Activated naive CD8-positive, alpha-beta T cell treated with anti-CD3 and anti-CD28 coated beads, Interleukin-2, amount 50 U/mL, for 24 hours (primary cell): ENCODE results near the gene B3GNT3.
"Not testable (repeated sequence)": the region's sequence is repeated elsewhere in the genome, so short reads cannot be mapped to it uniquely, and the experiment has no call there.

Experiments used
- ATAC-seq: fragments of 150-1000 bp; cut with Tn5 transposase; one replicate; pipeline ENCODE4 v1.10.0; 2021
- DNase-seq: peaks from one replicate; pipeline ENCODE4 v3.0.0; 2021
- H3K27ac Mint-ChIP-seq: one replicate; pipeline ENCODE4 v1.8.0; 2021; ENCODE audit warnings: mild to moderate bottlenecking, mixed read lengths
- H3K27me3 Mint-ChIP-seq: one replicate; pipeline ENCODE4 v1.8.0; 2021; ENCODE audit warnings: mixed read lengths
- H3K36me3 Mint-ChIP-seq: one replicate; pipeline ENCODE4 v1.8.0; 2021; ENCODE audit warnings: low read depth, mixed read lengths
- H3K4me1 Mint-ChIP-seq: one replicate; pipeline ENCODE4 v1.8.0; 2021; ENCODE audit warnings: mixed read lengths
- H3K4me3 Mint-ChIP-seq: one replicate; pipeline ENCODE4 v1.8.0; 2021; ENCODE audit warnings: mild to moderate bottlenecking, moderate library complexity, mixed read lengths
- H3K9me3 Mint-ChIP-seq: one replicate; pipeline ENCODE4 v1.8.0; 2021; ENCODE audit warnings: mixed read lengths

Gene B3GNT3

GRCh38 chr19:17797424-17798201, 2.7 kb downstream of the B3GNT3 start:
- Mint-ChIP-seq H3K9me3 (no peaks in the 10 kb centered on the region), H3K4me3 (no peak overlapping the region), H3K36me3 (no peaks in the 10 kb centered on the region), H3K4me1 (peaks cover 41% of the 10 kb centered on the region), H3K27ac (peak overlapping the region; percentile 69), H3K27me3 (peaks cover 15% of the 10 kb centered on the region)
- peak; percentile 71 for DNase-seq
- peak; percentile 99 for ATAC-seq

DNA sequence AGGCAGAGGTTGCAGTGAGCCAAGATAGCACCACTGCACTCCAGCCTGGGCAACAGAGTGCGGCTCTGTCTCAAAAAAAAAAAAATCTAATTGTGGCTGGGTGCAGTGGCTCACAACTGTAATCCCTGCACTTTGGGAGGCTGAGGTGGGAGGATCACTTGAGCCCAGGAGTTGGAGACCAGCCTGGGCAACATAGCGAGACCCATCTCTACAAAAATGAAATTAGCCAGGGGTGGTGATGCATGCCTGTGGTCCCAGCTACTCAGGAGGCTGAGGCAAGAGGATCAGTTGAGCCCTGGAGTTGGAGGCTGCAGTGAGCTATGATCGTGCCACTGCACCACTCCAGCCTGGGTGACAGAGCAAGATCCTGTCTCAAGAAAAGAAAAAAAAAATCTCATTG, 3.7 kb downstream of the B3GNT3 start:
- H3K4me1 Mint-ChIP-seq, result peaks cover 47% of the 10 kb centered on the region
- not testable (repeated sequence) for H3K36me3 Mint-ChIP-seq, DNase-seq, H3K4me3 Mint-ChIP-seq, ATAC-seq, H3K9me3 Mint-ChIP-seq, H3K27ac Mint-ChIP-seq
- H3K27me3 Mint-ChIP-seq, result peaks cover 14% of the 10 kb centered on the region

DNA sequence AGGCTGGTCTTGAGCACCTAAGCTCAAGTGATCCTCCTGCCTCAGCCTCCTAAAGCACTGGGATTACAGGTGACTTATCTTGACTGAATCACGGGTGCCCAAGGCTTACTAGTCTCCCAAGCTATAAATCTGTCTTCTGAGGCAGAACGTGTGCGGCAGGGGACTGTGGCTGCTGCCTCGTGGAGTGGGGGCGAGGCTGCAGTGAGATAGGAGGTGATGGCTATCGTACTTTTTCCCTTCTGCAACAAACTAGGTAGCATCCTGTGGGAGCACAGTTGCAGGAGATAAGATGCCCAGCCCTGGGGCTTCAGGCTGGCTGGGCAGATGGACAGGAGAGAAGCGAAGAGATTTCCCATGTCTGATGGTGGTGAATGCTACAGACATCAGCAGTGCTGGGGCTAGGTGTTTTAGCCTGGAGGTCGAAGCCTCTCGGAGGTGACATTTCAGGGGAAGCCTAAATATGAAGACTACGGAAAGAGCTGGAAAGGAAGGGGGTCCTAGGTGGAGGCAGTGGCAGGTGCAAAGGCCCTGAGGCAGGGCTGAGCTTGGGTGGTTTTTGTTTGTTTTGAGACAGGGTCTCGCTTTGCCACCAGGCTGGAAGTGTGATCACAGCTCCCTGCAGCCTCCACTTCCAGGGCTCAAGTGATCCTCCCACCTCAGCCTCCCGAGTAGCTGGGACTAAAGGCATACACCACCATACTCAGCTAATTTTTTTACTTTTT, 7.4 kb downstream of the B3GNT3 start:
- Mint-ChIP-seq H3K4me1 (peaks cover 29% of the 10 kb centered on the region), H3K36me3 (no peaks in the 10 kb centered on the region), H3K9me3 (no peaks in the 10 kb centered on the region), H3K4me3 (no peak overlapping the region), H3K27ac (no peak overlapping the region), H3K27me3 (no peaks in the 10 kb centered on the region)
- ATAC-seq, result no peak
- no peak for DNase-seq

DNA sequence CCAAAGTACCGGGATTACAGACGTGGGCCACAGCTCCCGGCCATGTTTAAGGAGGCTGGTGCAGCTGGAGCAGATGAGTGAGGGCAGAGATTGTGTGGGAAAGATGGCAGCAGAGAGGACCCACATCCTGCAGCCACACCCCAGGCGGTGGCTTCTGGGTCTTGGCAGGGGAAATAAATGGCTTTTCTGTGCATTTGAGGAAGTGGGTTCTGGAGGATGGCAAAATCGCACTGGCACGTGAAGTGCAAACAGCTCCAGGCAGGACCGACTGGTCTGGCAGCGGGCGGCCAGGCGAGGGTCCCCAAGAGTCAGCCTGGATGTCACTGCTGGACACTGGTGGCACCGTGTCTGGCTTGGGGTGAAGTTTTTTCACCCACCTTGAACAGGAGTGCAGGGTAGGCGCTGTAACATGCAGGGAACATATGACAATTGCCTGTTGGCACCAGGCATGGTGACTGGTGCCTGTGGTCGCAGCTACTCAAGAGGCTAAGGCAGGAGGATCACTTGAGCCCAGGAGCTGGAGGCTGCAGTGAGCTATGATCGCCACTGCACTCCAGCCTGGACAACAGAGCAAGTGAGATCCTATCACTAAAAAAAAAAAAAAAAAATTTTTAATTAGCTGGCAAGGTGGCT, 8.4 kb downstream of the B3GNT3 start:
- Mint-ChIP-seq H3K27ac (no peak overlapping the region), H3K4me3 (no peak overlapping the region), H3K9me3 (no peaks in the 10 kb centered on the region), H3K27me3 (peaks cover 1% of the 10 kb centered on the region), H3K4me1 (peaks cover 27% of the 10 kb centered on the region), H3K36me3 (no peaks in the 10 kb centered on the region)
- ATAC-seq (no peak), DNase-seq (no peak)

- DNase-seq (no peak), ATAC-seq (no peak)
- no peaks in the 10 kb centered on the region for H3K9me3 Mint-ChIP-seq
- H3K4me3 Mint-ChIP-seq, result no peak overlapping the region
- peaks cover 1% of the 10 kb centered on the region for H3K27me3 Mint-ChIP-seq
- peaks cover 27% of the 10 kb centered on the region for H3K4me1 Mint-ChIP-seq
- no peak overlapping the region for H3K27ac Mint-ChIP-seq
- H3K36me3 Mint-ChIP-seq, result no peaks in the 10 kb centered on the region
Measured at GRCh38 chr19:17805427-17805826, 10.5 kb downstream of the B3GNT3 start.

- ATAC-seq (no peak), DNase-seq (no peak)
- Mint-ChIP-seq H3K36me3 (no peaks in the 10 kb centered on the region), H3K4me1 (peaks cover 27% of the 10 kb centered on the region), H3K9me3 (no peaks in the 10 kb centered on the region), H3K27ac (no peak overlapping the region), H3K27me3 (peaks cover 1% of the 10 kb centered on the region), H3K4me3 (no peak overlapping the region)
Measured at GRCh38 chr19:17806945-17807344, 12.0 kb downstream of the B3GNT3 start.

DNA sequence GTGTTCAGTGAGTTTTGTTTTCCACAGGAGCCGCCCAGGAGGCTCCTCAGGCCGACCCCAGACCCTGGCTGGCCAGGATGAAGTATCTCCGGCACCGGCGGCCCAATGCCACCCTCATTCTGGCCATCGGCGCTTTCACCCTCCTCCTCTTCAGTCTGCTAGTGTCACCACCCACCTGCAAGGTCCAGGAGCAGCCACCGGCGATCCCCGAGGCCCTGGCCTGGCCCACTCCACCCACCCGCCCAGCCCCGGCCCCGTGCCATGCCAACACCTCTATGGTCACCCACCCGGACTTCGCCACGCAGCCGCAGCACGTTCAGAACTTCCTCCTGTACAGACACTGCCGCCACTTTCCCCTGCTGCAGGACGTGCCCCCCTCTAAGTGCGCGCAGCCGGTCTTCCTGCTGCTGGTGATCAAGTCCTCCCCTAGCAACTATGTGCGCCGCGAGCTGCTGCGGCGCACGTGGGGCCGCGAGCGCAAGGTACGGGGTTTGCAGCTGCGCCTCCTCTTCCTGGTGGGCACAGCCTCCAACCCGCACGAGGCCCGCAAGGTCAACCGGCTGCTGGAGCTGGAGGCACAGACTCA, 12.9 kb downstream of the B3GNT3 start:
- no peak overlapping the region for H3K27ac Mint-ChIP-seq
- H3K4me1 Mint-ChIP-seq, result peaks cover 23% of the 10 kb centered on the region
- H3K4me3 Mint-ChIP-seq, result peak overlapping the region; percentile 34
- no peaks in the 10 kb centered on the region for H3K36me3 Mint-ChIP-seq
- no peak for DNase-seq
- peaks cover 1% of the 10 kb centered on the region for H3K27me3 Mint-ChIP-seq
- ATAC-seq, result no peak
- H3K9me3 Mint-ChIP-seq, result no peaks in the 10 kb centered on the region

- no peak overlapping the region for H3K27ac Mint-ChIP-seq
- no peak overlapping the region for H3K4me3 Mint-ChIP-seq
- no peaks in the 10 kb centered on the region for H3K36me3 Mint-ChIP-seq
- DNase-seq (no peak), ATAC-seq (no peak)
- peaks cover 11% of the 10 kb centered on the region for H3K4me1 Mint-ChIP-seq
- peaks cover 1% of the 10 kb centered on the region for H3K27me3 Mint-ChIP-seq
- no peaks in the 10 kb centered on the region for H3K9me3 Mint-ChIP-seq
Measured at GRCh38 chr19:17811103-17811502, 16.2 kb downstream of the B3GNT3 start.

DNA sequence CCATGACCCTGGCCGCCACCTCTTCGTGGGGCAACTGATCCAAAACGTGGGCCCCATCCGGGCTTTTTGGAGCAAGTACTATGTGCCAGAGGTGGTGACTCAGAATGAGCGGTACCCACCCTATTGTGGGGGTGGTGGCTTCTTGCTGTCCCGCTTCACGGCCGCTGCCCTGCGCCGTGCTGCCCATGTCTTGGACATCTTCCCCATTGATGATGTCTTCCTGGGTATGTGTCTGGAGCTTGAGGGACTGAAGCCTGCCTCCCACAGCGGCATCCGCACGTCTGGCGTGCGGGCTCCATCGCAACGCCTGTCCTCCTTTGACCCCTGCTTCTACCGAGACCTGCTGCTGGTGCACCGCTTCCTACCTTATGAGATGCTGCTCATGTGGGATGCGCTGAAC, 16.7 kb downstream of the B3GNT3 start:
- Mint-ChIP-seq H3K27ac (no peak overlapping the region), H3K27me3 (peaks cover 1% of the 10 kb centered on the region), H3K36me3 (no peaks in the 10 kb centered on the region), H3K4me3 (no peak overlapping the region), H3K4me1 (peaks cover 10% of the 10 kb centered on the region), H3K9me3 (no peaks in the 10 kb centered on the region)
- ATAC-seq (no peak), DNase-seq (no peak)

- no peak overlapping the region for H3K27ac Mint-ChIP-seq
- DNase-seq, result no peak
- no peak for ATAC-seq
- H3K9me3 Mint-ChIP-seq, result no peaks in the 10 kb centered on the region
- H3K36me3 Mint-ChIP-seq, result no peaks in the 10 kb centered on the region
- no peak overlapping the region for H3K4me3 Mint-ChIP-seq
- peaks cover 8% of the 10 kb centered on the region for H3K4me1 Mint-ChIP-seq
- H3K27me3 Mint-ChIP-seq, result peaks cover 1% of the 10 kb centered on the region
Measured at GRCh38 chr19:17812099-17812498, 17.2 kb downstream of the B3GNT3 start.

- DNase-seq, result no peak
- Mint-ChIP-seq H3K4me3 (no peak overlapping the region), H3K36me3 (no peaks in the 10 kb centered on the region), H3K27me3 (no peaks in the 10 kb centered on the region), H3K27ac (no peak overlapping the region), H3K9me3 (no peaks in the 10 kb centered on the region), H3K4me1 (no peaks in the 10 kb centered on the region)
- no peak for ATAC-seq
Measured at GRCh38 chr19:17817668-17818363, 22.9 kb downstream of the B3GNT3 start.

- no peak within 1 kb of the TSS for H3K4me3 Mint-ChIP-seq
- ATAC-seq (no peak), DNase-seq (no peak)
- no peak within 1 kb of the TSS for H3K27ac Mint-ChIP-seq
- no peaks in the 10 kb centered on the region for H3K4me1 Mint-ChIP-seq
- no peaks in the 10 kb centered on the region for H3K27me3 Mint-ChIP-seq
- no peaks in the 10 kb centered on the region for H3K9me3 Mint-ChIP-seq
- H3K36me3 Mint-ChIP-seq, result peaks cover 2% of the 10 kb centered on the region
Measured at GRCh38 chr19:17821190-17821589, 26.3 kb downstream of the B3GNT3 start, which contains the start of gene INSL3. INSL3 (minus strand) TSS chr19:17821519; CDS start chr19:17821506, 13 bp downstream.

GRCh38 chr19:17824339-17824738, 29.4 kb downstream of the B3GNT3 start:
- Mint-ChIP-seq H3K4me1 (no peaks in the 10 kb centered on the region), H3K36me3 (peaks cover 12% of the 10 kb centered on the region), H3K4me3 (no peak overlapping the region), H3K27me3 (no peaks in the 10 kb centered on the region), H3K27ac (peak overlapping the region; percentile 39), H3K9me3 (no peaks in the 10 kb centered on the region)
- DNase-seq, result no peak
- no peak for ATAC-seq

DNA sequence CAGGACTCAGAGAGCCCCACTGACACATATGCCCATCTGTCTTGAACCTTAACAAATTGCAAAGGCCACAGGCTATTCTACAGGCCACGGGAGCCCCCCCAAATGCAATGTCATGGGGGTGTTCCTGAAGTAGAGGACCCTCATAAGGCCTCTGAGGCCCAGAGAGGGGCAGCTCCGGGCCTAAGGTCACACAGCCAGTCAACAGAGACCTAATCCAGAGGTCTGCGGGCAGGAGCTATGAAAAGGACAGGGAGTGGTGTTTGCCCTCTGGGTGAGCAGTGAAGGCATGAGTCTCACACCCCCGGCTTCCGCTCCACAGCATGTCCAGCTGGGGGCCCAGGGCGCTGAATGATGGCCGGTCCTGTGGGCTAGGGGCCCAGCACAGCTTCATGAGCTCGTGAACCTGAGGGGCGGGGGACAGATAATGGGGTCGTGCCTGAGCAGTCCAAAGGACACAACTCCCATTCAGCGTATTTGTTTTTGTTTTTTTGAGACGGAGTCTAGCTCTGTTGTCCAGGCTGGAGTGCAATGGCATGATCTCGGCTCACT, 31.6 kb downstream of the B3GNT3 start:
- no peaks in the 10 kb centered on the region for H3K9me3 Mint-ChIP-seq
- DNase-seq (no peak), ATAC-seq (no peak)
- no peak overlapping the region for H3K4me3 Mint-ChIP-seq
- peaks cover 26% of the 10 kb centered on the region for H3K36me3 Mint-ChIP-seq
- no peaks in the 10 kb centered on the region for H3K4me1 Mint-ChIP-seq
- H3K27ac Mint-ChIP-seq, result no peak overlapping the region
- no peaks in the 10 kb centered on the region for H3K27me3 Mint-ChIP-seq
